GM04504 (cell line): ENCODE results near the gene ESRRA.

ENCODE experiments used
- DNase-seq: peaks from one replicate; pipeline ENCODE4 v3.0.0-alpha.2; 2012; ENCODE audit warnings: low read depth

Gene ESRRA

DNA sequence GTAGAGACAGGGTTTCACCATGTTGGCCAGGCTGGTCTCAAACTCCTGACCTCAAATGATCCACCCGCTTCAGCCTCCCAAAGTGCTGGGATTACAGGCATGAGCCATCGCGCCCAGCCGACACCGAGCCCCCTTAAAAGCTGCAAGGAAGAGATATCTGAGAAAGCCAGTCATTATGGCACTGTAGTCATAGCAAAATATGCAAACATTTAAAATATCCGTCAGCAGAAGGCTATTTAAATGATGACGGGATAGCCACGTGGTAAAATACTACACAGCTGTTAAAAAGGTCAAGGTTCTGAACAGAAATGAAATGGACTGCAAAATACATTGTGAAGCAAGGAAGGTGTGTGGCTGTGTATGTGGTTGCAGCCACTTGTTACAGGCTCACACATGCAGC, 28.2 kb downstream of the ESRRA start:
- DNase-seq = no peak

DNA sequence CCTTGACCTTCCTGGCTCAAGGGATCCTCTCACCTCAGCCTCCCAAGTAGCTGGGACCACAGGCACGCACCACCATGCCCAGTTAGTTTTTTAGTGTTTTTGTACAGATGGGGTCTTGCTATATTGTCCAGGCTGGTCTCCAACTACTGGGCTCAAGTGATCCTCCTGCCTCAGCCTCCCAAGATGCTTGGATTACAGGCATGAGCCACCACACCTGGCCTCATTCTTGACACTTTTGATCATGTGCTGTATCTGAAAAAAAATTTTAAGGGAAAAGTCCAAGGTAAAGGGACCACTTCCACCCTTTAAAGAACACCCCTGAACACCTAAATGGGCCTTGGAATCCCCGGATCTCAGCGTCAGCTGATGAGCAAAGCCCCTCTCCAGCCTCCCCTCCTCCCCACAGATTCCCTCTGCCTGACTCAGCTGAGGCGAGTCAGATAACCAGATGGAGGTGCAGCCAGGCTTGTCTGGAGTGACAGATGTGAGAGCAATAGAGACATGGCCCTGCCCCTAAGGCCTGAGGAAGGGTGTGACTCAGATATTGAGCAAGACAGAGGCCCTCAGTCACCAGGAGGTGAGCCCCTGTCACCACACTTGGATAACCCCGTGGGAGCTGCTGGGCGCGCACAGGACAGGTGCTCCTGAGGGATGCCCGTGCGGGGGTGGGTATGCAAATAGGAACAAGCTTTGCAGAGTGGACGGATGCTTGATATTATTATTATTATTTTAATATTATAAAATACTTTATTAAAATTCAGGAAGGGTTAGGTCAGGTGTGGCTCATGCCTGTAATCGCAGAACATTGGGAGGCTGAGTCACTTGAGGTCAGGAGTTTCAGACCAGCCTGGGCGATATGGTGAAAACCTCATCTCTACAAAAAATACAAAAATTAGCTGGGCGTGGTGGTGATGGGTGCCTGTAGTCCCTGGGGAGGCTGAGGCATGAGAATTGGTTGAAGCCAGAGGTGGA, 29.7 kb downstream of the ESRRA start:
- DNase-seq = peak; percentile 91

DNA sequence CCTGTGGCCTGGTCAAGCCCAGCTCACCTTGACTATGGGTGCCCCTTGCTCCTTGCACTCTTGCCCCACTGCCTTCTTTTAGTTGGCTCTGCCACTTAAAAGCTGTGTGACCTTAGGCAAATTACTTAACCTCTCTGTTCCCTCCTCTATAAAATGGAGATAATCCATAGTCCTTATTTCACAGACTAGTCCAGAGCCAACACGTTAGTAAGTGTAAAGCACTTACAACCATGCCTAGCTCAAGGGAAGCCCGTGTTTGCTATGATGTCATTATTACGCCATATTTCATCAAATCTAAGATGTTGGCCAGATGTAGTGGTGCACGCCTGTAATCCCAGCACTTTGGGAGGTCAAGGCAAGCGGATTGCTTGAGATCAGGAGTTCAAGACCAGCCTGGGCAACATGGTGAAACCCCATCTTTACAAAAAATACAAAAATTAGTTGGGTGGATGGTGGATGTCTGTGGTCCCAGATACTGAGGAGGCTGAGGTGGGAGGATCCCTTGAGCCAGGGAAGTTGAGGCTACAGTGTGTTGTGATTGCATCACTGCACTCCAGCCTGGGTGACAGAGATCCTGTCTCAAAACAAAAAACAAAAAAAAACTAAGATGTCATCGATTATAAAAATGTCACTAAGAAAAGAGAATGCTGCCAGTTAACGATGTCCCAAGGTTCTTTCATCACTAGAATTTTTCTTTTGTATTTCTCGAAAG, 32.4 kb downstream of the ESRRA start:
- no peak for DNase-seq

DNA sequence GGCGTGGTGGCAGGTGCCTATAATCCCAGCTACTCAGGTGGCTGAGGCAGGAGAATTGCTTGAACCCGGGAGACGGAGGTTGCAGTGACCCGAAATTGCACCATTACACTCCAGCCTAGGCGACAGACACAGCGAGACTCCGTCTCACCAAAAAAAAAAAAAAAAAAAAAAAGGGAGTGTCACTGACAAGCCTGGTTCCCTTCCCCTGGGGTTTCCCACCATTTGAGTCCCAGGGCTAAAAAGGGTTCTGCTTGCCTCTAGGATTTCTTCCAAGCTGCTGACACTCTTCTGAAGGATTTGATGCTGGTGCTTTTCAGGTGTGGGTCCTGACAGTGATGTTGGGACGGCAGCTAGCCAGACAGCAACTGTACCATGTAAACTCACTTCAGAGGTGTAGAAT, 33.4 kb downstream of the ESRRA start:
- DNase-seq = no peak

DNA sequence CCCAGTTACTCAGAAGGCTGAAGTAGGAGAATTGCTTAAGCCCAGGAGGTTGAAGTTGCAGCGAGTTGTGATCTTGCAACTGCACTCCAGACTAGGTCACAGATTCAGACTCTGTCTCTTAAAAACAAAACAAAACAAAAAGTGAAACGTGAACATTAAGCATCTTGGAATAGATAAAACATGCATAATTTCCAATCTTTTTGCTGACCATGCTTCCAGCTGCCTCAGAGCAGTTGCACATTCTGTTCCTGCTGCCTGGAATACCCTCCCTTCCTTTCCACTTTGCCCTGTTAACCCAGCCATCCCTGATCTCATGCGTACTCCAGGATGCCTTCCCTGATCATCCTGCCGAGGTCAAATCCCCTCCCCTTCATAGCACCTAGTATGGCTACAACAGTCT, 34.0 kb downstream of the ESRRA start:
- DNase-seq = no peak

DNA sequence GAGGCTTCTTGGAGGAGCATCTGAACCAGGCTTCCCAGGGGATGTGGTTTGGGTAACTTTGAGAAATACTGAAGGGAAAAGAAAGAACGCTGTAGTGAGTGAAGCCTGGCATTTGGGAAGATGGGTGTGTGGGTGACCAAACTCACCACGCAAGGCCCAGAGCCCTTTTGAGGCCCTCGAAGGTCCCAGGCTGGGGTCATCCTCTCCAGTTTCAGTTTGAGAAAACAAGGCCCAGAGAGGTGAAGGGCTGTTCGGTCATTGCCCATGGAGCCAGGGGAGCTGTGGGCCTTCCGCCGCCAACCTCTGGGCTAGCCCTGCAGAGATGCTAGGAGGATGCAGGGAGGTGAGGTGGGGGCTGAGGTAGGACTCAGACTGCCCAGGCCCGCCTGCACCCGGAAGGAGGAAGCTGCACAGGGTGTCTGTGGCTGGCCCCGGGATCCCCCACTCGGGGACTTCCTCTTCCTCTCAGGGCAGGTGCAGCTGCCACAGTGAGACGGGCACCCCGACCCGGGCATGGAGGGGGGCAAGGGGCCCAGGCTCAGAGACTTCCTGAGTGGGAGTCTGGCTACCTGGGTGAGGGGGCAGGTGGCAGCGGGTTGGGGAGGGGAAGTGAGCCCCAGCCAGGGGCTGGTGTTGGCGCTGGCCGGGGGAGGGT, 34.6 kb downstream of the ESRRA start, which contains the start of gene CCDC88B:
Gene CCDC88B, plus strand, starts transcription at position 451 of the 655 bp plus-strand sequence. Its CDS starts 63 bp downstream, at position 514.
- no peak for DNase-seq

DNA sequence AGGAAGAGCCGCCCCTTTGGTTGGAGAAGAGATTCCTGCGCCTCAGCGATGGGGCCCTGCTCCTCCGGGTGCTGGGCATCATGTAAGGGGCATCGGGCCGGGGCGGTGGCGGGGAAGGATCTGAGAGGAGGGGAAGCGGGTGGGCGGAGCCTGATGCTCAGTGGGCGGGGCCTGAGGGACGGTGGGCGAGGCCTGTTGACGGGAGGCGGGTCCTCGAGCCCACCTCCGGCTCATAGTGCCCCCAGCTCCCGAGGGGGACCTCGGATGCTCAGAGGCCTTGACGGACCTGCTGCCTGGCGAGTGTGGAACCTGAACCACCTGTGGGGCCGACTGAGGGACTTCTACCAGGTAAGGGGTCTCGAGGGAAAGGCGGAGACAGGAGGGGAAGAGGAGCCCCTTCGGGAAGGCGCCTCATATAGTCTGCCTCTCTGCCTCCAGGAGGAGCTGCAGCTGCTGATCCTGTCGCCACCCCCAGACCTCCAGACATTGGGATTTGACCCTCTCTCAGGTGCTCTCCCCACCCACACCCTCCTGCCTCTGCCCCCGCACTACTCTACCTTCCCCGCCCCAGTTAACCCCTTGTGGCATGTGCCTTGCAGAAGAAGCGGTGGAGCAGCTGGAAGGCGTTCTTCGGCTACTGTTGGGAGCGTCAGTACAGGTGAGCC, 35.5 kb downstream of the ESRRA start:
- DNase-seq = no peak

DNA sequence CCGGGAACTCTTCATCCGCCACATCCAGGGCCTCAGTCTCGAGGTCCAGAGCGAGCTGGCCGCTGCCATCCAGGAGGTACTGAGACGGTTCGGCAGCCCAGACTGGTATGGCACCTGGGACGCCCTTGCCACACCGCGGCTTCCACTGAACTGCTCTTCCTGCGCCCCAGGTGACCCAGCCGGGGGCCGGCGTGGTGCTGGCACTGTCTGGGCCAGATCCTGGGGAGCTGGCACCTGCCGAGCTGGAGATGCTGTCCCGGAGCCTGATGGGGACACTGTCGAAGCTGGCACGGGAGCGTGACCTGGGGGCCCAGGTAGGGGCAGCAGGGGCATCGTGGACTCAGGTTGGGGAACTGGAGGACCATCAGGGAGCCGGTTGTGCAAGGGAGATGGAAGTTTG, 36.1 kb downstream of the ESRRA start:
- DNase-seq = no peak

DNA sequence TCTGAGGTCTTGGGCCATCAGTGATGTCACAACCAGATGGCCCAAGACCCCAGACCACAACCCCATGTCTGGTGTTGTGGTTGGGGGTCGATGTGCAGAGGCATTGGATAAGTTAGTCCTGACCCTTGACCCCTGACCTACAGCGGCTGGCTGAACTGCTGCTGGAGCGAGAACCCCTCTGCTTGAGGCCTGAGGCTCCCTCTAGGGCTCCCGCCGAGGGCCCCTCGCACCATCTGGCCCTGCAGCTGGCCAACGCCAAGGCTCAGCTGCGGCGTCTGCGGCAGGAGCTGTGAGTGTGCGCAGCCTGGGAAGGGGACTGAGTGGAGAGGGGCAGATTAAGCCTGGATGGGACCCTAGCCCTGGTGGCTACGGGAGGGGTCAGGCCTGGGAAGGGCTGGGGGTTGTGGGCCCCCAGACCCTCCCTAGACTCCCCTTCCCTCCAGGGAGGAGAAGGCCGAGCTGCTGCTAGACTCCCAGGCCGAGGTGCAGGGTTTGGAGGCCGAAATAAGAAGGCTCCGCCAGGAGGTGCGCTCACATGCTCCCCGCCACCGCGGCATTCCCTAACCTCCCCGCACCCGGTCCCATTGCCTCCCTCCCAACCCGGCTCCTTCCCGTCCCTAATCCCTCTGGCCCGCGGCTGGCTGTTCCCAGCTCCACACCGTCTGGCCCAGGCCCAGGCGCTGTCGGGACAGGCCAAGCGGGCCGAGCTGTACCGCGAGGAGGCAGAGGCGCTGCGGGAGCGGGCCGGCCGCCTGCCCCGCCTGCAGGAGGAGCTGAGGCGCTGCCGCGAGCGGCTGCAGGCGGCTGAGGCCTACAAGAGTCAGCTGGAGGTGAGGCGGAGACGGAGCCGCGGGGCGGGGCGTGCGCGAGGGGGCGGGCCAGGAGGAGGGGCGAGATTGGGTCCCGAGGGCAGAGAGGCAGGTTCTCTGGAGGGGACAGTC, 36.8 kb downstream of the ESRRA start:
- peak; percentile 62 for DNase-seq

DNA sequence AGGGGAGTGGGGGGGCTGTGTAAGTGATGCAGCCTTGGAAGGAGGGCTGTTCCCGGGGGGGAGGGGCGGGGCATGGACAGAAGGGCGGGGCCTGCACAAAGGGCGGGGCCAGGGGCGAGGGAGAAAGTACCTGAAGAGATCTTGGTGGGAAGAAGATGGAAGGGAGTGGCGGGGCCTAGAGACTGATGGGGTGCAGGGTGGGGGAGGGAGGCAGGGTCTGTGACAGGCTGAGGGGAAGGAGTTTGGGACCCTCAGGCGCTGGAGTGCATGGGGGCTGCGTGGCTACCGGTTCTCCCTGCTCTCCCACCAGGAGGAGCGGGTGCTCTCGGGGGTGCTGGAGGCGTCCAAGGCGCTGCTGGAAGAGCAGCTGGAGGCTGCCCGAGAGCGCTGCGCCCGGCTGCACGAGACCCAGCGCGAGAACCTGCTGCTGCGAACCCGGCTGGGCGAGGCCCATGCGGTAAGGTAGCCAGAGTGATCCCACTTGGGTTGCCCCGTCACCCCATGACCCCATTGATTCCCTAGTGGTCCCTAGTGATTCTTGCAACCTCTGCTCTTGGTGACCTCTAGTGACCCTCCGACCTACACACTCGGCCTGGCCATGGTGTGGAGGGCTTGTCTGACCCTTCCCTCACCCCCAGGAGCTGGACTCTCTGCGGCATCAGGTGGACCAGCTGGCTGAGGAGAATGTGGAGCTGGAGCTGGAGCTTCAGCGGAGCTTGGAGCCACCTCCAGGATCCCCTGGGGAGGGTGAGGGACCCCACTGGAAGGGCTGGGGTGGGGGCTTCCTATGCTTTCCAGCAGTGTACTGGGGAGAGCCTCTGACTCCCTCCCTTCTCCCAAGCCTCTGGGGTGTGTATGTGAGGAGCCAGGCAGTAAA, 37.8 kb downstream of the ESRRA start:
- DNase-seq = no peak

DNA sequence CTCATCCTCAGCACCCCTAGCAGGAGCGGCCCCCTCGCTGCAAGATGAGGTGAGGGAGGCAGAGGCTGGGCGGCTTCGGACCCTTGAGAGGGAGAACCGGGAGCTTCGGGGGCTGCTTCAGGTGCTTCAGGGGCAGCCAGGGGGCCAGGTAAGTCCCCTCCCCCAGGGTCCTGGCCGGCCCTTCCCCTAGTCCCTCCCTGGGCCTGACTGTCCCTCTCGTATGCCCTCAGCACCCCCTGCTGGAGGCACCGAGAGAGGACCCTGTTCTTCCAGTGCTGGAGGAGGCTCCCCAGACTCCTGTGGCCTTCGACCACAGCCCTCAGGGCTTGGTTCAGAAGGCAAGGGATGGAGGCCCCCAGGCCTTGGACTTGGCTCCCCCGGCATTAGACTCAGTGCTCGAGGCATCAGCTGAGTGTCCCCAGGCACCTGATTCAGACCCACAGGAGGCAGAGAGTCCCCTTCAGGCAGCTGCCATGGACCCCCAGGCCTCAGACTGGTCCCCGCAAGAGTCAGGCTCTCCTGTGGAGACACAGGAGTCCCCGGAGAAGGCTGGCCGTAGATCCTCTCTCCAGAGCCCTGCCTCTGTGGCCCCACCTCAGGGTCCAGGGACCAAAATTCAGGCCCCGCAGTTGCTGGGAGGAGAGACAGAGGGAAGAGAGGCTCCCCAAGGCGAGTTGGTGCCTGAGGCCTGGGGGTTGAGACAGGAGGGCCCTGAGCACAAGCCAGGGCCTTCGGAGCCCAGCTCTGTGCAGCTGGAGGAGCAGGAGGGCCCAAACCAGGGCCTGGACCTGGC, 38.6 kb downstream of the ESRRA start:
- no peak for DNase-seq

DNA sequence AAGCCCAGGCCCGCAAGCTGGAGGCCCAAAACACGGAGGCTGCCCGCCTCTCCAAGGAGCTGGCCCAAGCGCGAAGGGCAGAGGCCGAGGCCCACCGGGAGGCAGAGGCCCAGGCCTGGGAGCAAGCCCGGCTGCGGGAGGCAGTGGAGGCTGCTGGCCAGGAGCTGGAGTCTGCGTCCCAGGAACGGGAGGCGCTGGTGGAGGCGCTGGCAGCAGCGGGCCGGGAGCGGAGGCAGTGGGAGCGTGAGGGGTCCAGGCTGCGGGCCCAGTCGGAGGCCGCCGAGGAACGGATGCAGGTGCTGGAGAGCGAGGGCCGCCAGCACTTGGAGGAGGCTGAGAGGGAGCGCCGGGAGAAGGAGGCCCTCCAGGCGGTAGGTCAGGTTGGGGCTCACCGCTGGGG, 39.5 kb downstream of the ESRRA start:
- DNase-seq = no peak

DNA sequence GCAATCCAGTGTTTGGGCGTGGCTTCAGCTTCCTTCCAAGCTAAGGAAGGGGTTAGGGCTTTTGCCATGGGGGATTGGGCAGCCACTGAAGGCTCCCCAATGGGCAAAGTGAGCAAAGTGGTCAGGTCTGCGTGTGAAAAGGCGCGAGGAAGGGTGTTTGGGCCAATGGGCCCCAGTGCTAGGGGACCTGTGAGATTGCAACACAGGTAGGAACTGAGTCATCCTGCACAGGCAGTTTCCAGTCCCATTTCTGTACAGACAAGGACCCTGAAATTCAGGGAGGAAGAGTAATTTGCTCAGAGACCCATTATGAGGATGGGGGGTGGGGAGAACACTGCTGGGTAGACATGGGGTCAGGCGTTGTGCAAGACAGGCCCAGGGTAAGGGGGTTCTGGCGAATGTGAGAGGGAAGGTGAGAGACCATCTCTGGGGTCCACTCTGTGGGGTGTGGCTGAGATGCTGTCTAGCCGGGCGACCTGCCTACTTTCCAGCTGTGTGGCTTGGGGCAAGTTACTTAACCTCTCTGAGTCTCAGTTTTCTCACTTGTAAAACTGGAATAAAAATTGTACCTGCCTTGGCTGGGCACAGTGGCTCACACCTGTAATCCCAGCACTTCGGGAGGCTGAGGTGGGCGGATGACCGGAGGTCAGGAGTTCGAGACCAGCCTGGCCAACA, 42.0 kb downstream of the ESRRA start:
- no peak for DNase-seq

DNA sequence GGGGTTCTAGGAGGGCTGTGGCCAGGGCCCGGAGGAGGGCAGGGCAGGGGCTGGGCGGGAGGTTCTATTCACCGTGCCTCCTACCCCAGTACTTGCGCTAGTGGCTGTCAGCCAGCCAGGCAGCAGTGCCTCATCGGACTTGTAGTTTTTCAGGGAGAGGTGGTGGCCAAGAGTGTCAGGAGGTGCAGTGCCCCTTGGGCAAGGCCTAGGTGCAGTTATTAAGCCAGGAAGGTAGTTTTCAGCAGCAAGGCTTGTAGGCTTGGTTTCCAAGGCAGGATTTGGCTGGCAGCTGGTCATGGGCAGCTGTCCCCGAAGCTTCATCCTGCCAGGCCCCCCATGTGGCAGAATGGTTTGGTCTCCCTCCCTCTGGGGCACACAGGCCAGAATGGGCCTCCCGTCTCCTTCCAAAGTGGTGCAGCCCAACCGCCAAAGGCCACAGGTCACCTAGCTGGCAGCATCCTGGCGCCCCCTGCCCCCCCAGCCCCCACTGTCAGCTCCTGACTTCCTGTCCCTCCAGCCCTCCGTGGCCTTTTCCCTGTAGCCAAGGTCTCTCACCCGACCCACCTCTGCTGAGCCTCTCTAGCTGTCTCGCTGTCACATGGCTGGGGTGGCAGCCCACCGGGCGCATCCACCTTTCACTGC, 43.2 kb downstream of the ESRRA start:
- no peak for DNase-seq

DNA sequence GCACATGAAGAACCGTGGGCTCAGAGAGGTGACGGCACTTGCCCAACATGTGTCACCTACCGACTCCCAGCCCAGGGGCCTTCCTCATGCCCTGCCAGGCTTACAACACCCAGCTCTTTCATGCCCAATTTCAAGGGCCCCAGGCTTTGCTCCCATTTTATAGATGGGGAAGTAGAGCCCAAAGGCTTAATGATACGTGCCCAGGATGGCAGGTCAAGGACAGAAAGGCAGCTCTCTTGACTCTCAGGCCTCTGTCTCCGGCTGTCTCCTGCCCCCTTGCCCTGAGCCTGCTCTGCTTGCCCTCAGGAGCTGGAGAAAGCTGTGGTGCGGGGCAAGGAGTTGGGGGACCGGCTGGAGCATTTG, 43.7 kb downstream of the ESRRA start:
- DNase-seq = no peak

DNA sequence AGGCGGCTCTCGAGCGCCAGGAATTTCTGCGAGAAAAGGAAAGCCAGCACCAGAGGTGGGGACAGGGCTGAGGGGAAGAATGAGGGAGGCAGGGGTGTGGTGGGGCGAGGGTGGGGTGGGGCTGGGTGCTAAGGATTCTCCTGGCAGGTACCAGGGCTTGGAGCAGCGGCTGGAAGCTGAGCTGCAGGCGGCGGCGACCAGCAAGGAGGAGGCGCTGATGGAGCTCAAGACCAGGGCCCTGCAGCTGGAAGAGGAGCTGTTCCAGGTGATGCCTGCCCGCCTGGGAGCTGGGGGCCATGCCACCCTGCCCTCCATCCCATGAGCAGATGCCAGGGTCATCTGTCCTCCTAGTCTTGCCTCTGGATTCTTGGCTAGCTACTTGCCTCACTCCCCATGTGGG, 44.1 kb downstream of the ESRRA start:
- DNase-seq = no peak

DNA sequence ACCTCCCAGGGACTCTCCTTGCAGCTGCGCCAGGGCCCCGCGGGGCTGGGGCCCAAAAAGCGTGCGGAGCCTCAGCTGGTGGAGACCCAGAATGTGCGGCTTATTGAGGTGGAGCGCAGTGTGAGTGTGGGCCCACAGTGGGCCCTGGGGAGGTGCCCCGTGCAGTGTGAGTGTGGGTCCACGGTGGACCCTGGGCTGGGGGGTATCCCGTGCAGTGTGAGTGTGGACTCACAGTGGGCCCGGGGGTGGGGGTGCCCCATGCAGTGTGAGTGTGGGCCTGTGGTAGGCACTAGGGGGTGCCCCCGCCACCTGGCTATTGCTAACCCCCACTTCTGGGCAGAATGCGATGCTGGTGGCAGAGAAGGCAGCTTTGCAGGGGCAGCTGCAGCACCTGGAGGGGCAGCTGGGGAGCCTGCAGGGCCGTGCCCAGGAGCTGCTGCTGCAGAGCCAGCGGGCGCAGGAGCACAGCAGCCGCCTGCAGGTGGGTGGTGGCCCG, 45.9 kb downstream of the ESRRA start:
- DNase-seq = no peak
